PC-9 (cell line): ENCODE results near the gene OTUD1. TPM values are rescaled to one million over a fixed set of nuclear protein-coding genes. Genes with fewer than 3 reads are reported as not detected.

Source experiments
- BruUV-seq: library from RNA; stranded (reverse); fragments of 400-500 nt; replicated peaks from 2 replicates; lab custom pipeline; 2021; lab: Mats Ljungman, UMichigan
- CTCF ChIA-PET: fragments of 300-600 bp; sonication (Branson Sonifier 250); formaldehyde crosslinking; loops from one replicate; lab custom pipeline; 2022; ENCODE audit warnings: antibody characterized with exemption; lab: Charles Lee
- POLR2A ChIA-PET: fragments of 300-600 bp; sonication (Branson Sonifier 250); formaldehyde crosslinking; loops from one replicate; lab custom pipeline; 2022; ENCODE audit warnings: antibody characterized with exemption; ENCODE audit not compliant: unreplicated experiment; lab: Charles Lee
- DNase-seq, 2 experiments: peaks; one replicate each; pipeline versions ENCODE4 v3.0.0 to v3.0.0-alpha.2; 2015 to 2022; ENCODE audit warnings: mixed read lengths in 1 of 2
- H2AFZ ChIP-seq: fragments of 200-600 bp; sonication (generic); 2 replicates; pipeline ENCODE4 v1.8.1; 2017; ENCODE audit warnings: antibody characterized with exemption
- H3F3A ChIP-seq: fragments of 200-600 bp; sonication (generic); 2 replicates; pipeline ENCODE4 v1.8.1; 2017; ENCODE audit warnings: antibody characterized with exemption, mild to moderate bottlenecking, low read depth; ENCODE audit not compliant: insufficient read depth
- H3K27ac ChIP-seq: fragments of 200-600 bp; sonication (generic); 2 replicates; pipeline ENCODE4 v1.6.1; 2016; ENCODE audit warnings: mixed run types
- H3K27me3 ChIP-seq: fragments of 200-600 bp; sonication (generic); 2 replicates; pipeline ENCODE4 v1.6.1; 2016; ENCODE audit warnings: low read depth, mixed run types; ENCODE audit not compliant: insufficient read depth
- H3K36me3 ChIP-seq: fragments of 200-600 bp; sonication (generic); 2 replicates; pipeline ENCODE4 v1.6.1; 2016; ENCODE audit warnings: low read depth, mixed run types
- H3K4me1 ChIP-seq: fragments of 200-600 bp; sonication (generic); replicated peaks from 2 replicates; pipeline ENCODE4 v1.6.1; 2016; ENCODE audit warnings: mixed run types; ENCODE audit not compliant: insufficient read depth
- H3K4me2 ChIP-seq: fragments of 200-600 bp; sonication (generic); 2 replicates; pipeline ENCODE4 v1.6.1; 2017; ENCODE audit warnings: mixed run types
- H3K4me3 ChIP-seq: fragments of 200-600 bp; sonication (generic); 2 replicates; pipeline ENCODE4 v1.6.1; 2016; ENCODE audit warnings: mixed run types
- H3K79me2 ChIP-seq: fragments of 200-600 bp; sonication (generic); 2 replicates; pipeline ENCODE4 v1.6.1; 2017; ENCODE audit warnings: low read depth, mixed run types
- H3K9me2 ChIP-seq: fragments of 200-600 bp; sonication (generic); 2 replicates; pipeline ENCODE4 v1.8.1; 2017; ENCODE audit warnings: mild to moderate bottlenecking; ENCODE audit not compliant: insufficient read depth
- H3K9me3 ChIP-seq: fragments of 200-600 bp; sonication (generic); 2 replicates; pipeline ENCODE4 v1.8.1; 2016; ENCODE audit warnings: low read depth; ENCODE audit not compliant: insufficient read depth
- H4K20me1 ChIP-seq: fragments of 200-600 bp; sonication (generic); 2 replicates; pipeline ENCODE4 v1.8.1; 2017; ENCODE audit not compliant: insufficient read depth
- CTCF ChIP-seq: fragments of 200-600 bp; sonication (generic); conservative IDR thresholded peaks from 2 replicates; pipeline ENCODE4 v1.6.1; 2017; ENCODE audit warnings: mixed run types, antibody characterized with exemption, mild to moderate bottlenecking, moderate library complexity
- EZH2 ChIP-seq: fragments of 200-600 bp; sonication (generic); IDR thresholded peaks from 2 replicates; pipeline ENCODE4 v1.8.0; 2017; ENCODE audit warnings: antibody characterized with exemption, low read depth
- intact Hi-C: fragments of 100-400 bp; cut with micrococcal nuclease; formaldehyde crosslinking; loops from one replicate; pipeline ENCODE4 v1.10.0; 2022; ENCODE audit not compliant: unreplicated experiment
- total RNA-seq: library from RNA; stranded (reverse); gene quantifications from 2 replicates; pipeline ENCODE4 v1.2.3, GENCODE V29; 2021

Gene OTUD1
- total RNA-seq, 1 experiment from 2014 or later = 16.9 TPM

GRCh38 chr10:23403719-23404118, 35.2 kb upstream of the OTUD1 start:
- Histone ChIP-seq H2AFZ (no peak overlapping the region), H3K27ac (no peak overlapping the region), H3K79me2 (no peaks in the 10 kb centered on the region), H3F3A (no peaks in the 10 kb centered on the region), H3K36me3 (no peaks in the 10 kb centered on the region), H3K9me2 (no peaks in the 10 kb centered on the region), H3K4me2 (no peak overlapping the region), H3K9me3 (no peaks in the 10 kb centered on the region), H3K27me3 (no peaks in the 10 kb centered on the region), H4K20me1 (no peaks in the 10 kb centered on the region), H3K4me3 (no peak overlapping the region), H3K4me1 (no peaks in the 10 kb centered on the region)
- intact Hi-C loops = no loop called here
- TF ChIP-seq EZH2 (no peak), CTCF (no peak)
- BruUV-seq = no TSS peak
- POLR2A ChIA-PET = interaction anchor here (0.7 kb wide), 1 partner anchor 1935 kb away, joined by 3 read pairs; no protein-coding TSS in a partner anchor
- CTCF ChIA-PET = no interaction called here
- DNase-seq = no peak

GRCh38 chr10:23404461-23404980, 34.4 kb upstream of the OTUD1 start:
- H3F3A ChIP-seq = no peaks in the 10 kb centered on the region
- H3K27me3 ChIP-seq = no peaks in the 10 kb centered on the region
- H3K4me1 ChIP-seq = no peaks in the 10 kb centered on the region
- H4K20me1 ChIP-seq = no peaks in the 10 kb centered on the region
- no peaks in the 10 kb centered on the region for H3K9me3 ChIP-seq
- no TSS peak for BruUV-seq
- CTCF ChIA-PET = no interaction called here
- H3K4me3 ChIP-seq = no peak overlapping the region
- POLR2A ChIA-PET = interaction anchor here (0.7 kb wide), 1 partner anchor 1934 kb away, joined by 3 read pairs; no protein-coding TSS in a partner anchor
- intact Hi-C loops = no loop called here
- no peak for DNase-seq
- no peak overlapping the region for H3K27ac ChIP-seq
- H2AFZ ChIP-seq = no peak overlapping the region
- no peak for TF ChIP-seq EZH2
- TF ChIP-seq CTCF = no peak
- no peaks in the 10 kb centered on the region for H3K36me3 ChIP-seq
- H3K4me2 ChIP-seq = no peak overlapping the region
- H3K9me2 ChIP-seq = no peaks in the 10 kb centered on the region
- H3K79me2 ChIP-seq = no peaks in the 10 kb centered on the region

GRCh38 chr10:23405540-23405939, 33.3 kb upstream of the OTUD1 start:
- Histone ChIP-seq H3K4me2 (no peak overlapping the region), H3K9me2 (no peaks in the 10 kb centered on the region), H3K79me2 (no peaks in the 10 kb centered on the region), H3F3A (no peaks in the 10 kb centered on the region), H3K27ac (no peak overlapping the region), H3K4me1 (no peaks in the 10 kb centered on the region), H3K4me3 (no peak overlapping the region), H3K9me3 (no peaks in the 10 kb centered on the region), H4K20me1 (no peaks in the 10 kb centered on the region), H3K27me3 (no peaks in the 10 kb centered on the region), H2AFZ (no peak overlapping the region), H3K36me3 (no peaks in the 10 kb centered on the region)
- no TSS peak for BruUV-seq
- ChIA-PET CTCF (no interaction called here), POLR2A (no interaction called here)
- no peak for DNase-seq
- intact Hi-C loops = no loop called here
- no peak for TF ChIP-seq CTCF
